T1000 (cell line): Measurements from ENCODE around the gene TMEM209.
"Not testable (repeated sequence)": the region's sequence is repeated elsewhere in the genome, so short reads cannot be mapped to it uniquely, and the experiment has no call there.

Source experiments
- DNase-seq: peaks from one replicate; lab custom pipeline; 2025; ENCODE audit warnings: mixed read lengths; lab: John Stamatoyannopoulos, UW

The TMEM209 gene

DNA sequence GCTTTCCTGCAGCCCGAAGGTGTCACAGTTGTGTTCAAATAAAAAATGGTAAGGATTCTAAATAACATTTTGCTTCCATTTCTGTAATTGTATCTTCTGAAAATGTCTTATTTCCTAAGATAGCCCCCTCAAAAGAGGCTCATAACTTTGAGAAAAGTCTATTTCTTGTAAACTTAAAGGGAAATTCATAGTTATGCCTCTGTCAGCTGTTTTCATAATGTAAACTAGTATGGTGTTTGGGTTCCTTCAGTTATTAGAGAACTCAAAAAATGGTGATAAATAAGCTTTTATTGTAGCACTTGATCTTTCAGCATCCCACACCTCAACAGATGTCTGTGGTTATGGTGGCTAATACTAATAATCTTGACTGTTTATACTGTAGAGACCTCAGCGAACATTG lies 77.8 kb downstream of the TMEM209 start:
- DNase-seq: no peak

DNA sequence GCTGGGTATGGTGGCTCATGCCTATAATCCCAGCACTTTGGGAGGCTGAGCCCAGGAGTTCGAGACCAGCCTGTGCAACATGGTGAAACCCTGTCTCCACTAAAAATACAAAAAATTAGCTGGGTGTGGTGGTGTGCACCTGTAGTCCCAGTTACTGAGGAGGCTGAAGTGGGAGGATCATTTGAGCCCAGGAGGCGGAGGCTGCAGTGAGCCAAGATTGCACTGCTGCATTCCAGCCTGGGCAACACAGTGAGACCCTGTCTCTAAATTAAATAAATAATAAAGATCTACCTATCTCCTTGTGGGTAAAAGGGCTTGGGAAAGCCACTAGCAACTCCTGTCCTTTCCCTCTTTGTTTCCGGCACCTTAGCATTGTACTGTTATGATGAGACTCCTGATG lies 78.4 kb downstream of the TMEM209 start:
- not testable (repeated sequence) for DNase-seq

DNA sequence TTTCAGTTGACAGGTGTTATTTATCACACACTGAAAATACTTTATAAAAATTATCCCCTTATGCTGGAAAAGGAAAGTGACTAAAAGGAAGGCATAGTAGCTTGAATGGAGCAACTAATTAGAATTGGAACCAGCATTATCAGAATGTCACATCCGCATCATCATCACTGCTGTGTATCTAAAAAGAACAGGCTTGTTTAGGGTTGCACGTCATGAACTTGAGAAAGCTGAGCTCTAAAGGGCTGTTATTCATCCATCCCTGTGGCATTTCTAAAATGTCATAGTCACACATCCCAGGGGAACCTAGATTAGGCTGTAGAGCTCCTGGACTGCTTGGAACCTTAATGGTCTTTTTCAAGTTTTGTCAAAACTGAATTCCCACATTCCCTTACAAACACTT lies 80.5 kb downstream of the TMEM209 start:
- no peak for DNase-seq

DNA sequence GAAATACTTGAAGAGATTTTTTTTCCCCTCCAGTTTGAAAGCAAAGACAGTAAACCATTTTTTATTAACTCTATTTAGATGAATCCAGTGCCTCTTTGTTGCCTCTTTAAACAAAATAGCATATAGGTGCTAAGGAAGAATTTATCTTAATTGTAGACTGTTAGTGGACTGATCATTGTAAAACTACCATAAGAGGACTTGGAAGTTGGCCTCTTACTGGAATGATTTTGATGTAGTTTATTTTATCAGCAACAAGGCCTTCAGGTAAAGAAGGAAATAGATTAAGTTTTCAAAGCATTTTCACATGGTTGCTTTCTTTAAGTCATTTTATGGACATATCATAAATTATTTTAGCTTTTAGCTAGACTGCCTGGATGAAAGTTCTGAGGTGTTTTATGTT lies 81.7 kb downstream of the TMEM209 start:
- DNase-seq: no peak

DNA sequence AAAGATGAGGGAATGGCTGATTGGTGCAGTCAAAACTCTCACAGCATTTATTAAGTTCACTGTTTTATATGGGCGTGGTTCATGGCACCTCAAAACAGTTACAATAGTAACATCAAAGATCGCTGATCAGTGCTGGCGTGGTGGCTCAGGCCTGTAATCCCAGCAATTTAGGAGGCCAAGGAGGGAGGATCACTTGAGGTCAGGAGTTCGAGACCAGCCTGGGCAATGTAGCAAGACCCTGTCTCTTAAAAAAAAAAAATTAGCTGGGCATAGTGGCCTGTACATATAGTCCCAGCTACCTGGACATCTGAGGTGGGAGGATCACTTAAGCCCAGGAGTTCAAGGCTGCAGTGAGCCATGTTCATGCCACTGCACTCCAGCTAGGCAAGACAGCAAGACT lies 86.4 kb downstream of the TMEM209 start:
- DNase-seq: no peak

DNA sequence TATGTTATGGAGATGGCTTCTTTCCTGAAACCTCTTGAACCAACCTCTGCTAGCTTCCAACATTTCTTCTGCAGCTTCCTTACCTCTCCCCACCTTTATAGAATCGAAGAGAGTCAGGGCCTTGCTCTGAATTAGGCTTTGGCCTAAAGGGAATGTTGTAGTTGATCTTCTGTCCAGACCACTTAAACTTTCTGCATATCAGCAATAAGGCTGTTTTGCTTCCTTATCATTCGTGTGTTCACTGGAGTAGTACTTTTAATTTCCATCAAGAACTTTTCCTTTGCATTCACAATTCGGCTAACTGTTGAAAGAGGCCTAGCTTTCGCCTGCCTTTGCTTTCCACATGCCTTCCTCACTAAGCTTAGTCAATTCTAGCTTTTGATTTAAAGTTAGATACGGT lies 86.9 kb downstream of the TMEM209 start:
- no peak for DNase-seq

DNA sequence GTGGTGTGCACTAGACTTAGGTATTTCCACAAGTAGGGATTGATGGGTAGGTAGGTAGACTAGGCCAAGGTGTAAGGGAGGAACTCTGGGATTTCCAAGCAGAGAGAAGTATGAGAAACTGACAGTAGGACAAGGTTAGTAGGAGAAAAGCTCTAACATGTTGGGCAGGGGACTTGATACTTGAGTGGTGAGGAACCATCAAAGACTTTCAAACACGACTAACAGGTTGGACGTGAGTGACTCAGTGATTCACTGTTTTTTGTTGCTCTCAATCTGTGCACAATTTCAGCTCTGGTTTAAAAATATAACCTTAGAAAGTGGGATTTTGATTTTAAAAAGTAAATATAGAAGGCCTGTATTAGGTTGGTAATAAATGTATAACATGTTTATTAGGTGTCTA lies 90.4 kb downstream of the TMEM209 start:
- no peak for DNase-seq
